Peyer's patch (tissue), 4 donors: ENCODE data around the gene EIPR1.

ENCODE experiments used
- CTCF ChIP-seq, 6 experiments: fragments of 450-650 bp in 4 of 6; fragments of 200-600 bp in 2 of 6; sonication (generic) in 1 of 6; IDR thresholded peaks; one replicate each; pipeline ENCODE4 v1.5.1; 2017 to 2019; ENCODE audit warnings: antibody characterized with exemption in 6 of 6, mild to moderate bottlenecking in 3 of 6, moderate library complexity in 1 of 6
- POLR2A ChIP-seq, 2 donors: fragments of 450-650 bp; IDR thresholded peaks; one replicate each; pipeline ENCODE4 v1.5.1; 2017; ENCODE audit warnings: antibody characterized with exemption in 2 of 2, mild to moderate bottlenecking in 2 of 2, moderate library complexity in 2 of 2

- no peak for TF ChIP-seq CTCF (IDR thresholded peaks at IDR 0.05)
- no peak for TF ChIP-seq POLR2A (IDR thresholded peaks at IDR 0.05)
Measured at GRCh38 chr2:3356799-3357198, 20.8 kb downstream of the EIPR1 start.
